GM12878 (cell line): ENCODE measurements around the gene ZNF426.

Experiments
- DPF2 ChIP-seq: fragments of 450-650 bp; IDR thresholded peaks from 2 replicates; pipeline ENCODE4 v1.6.1; 2017; ENCODE audit warnings: mild to moderate bottlenecking
- POLR2A ChIP-seq: IDR thresholded peaks from 2 replicates; pipeline ENCODE4 v1.6.1; 2011; ENCODE audit warnings: low read depth, mild to moderate bottlenecking, low read length

DNA sequence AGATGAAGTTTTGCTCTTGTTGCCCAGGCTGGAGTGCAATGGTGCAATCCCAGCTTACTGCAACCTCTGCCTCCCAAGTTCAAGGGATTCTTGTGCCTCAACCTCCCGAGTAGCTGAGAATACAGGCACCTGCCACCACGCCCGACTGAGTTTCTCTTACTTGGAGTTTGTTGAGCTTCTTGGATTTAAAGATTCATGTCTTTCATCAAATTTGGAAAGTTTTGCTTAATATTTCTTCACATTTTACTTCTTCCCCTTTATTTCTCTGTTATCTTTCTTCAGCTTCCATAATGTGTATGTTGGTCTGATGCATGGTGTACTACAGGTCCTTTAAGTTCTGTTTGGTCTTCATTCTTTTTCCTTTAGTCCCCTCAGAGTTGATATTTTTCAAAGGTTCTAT, 31.2 kb downstream of the ZNF426 start:
- no peak for TF ChIP-seq DPF2
- no peak for TF ChIP-seq POLR2A
